Mammary epithelial cell (primary cell): ENCODE measurements around the gene ATP10A.

Source experiments
- CTCF ChIP-seq, 2 donors: IDR thresholded peaks in 1 of 2; conservative IDR thresholded peaks in 1 of 2; 2 replicates each; pipeline ENCODE4 v1.5.1; 2011 to 2012; ENCODE audit warnings: inconsistent platforms in 2 of 2, low read length in 2 of 2, mild to moderate bottlenecking in 2 of 2, control low read depth in 1 of 2, low read depth in 1 of 2; ENCODE audit not compliant: insufficient read depth in 1 of 2; ENCODE audit errors: extremely low read depth in 1 of 2
- EZH2 ChIP-seq: IDR thresholded peaks from 2 replicates; pipeline ENCODE4 v1.6.1; 2012; ENCODE audit warnings: low read length, inconsistent platforms, borderline replicate concordance

- TF ChIP-seq CTCF (conservative IDR thresholded peaks at IDR 0.05 in 1 of 2, IDR thresholded peaks at IDR 0.05 in 1 of 2; ENCODE audit: extremely low read depth in 1 of 2, insufficient read depth in 1 of 2, low read depth in 1 of 2, low read length in 2 of 2) (no peak), EZH2 (no peak)
These were observed 77.1 kb downstream of the ATP10A start for GRCh38 chr15:25786040-25786439.
